H54 (cell line): ENCODE measurements around the gene EXOC3L2.

Source experiments
- DNase-seq: peaks from one replicate; pipeline ENCODE4 v3.0.0; 2011; ENCODE audit warnings: low spot score, mixed read lengths; ENCODE audit not compliant: insufficient read length
- FAIRE-seq: peaks from 3 replicates; lab custom pipeline; 2011; peaks lifted over from hg19 to GRCh38; lab: Jason Lieb, UNC
- POLR2A ChIP-seq: IDR thresholded peaks from 2 replicates; pipeline ENCODE4 v1.6.1; 2011; ENCODE audit warnings: low read depth, mild to moderate bottlenecking, low read length

The EXOC3L2 gene

DNA sequence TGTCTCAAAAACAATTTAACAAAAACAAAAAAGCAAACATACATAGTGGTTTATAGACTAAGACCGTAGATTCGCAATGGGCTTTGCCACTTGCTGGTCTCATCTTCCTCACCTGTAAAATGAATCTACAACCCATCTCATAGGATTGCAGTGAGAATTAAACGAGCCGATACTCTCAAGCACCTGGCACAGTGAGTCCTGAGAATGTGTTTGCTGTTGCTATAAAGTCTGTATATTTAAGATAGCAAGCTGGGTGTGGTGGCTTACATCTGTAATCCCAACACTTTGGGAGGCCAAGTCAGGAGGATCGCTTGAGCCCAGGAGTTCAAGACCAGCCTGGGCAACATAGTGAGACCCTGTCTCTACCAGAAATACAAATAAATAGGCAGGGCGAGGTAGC lies 22.5 kb downstream of the EXOC3L2 start:
- no peak for TF ChIP-seq POLR2A
- no peak for FAIRE-seq
- DNase-seq, result no peak

DNA sequence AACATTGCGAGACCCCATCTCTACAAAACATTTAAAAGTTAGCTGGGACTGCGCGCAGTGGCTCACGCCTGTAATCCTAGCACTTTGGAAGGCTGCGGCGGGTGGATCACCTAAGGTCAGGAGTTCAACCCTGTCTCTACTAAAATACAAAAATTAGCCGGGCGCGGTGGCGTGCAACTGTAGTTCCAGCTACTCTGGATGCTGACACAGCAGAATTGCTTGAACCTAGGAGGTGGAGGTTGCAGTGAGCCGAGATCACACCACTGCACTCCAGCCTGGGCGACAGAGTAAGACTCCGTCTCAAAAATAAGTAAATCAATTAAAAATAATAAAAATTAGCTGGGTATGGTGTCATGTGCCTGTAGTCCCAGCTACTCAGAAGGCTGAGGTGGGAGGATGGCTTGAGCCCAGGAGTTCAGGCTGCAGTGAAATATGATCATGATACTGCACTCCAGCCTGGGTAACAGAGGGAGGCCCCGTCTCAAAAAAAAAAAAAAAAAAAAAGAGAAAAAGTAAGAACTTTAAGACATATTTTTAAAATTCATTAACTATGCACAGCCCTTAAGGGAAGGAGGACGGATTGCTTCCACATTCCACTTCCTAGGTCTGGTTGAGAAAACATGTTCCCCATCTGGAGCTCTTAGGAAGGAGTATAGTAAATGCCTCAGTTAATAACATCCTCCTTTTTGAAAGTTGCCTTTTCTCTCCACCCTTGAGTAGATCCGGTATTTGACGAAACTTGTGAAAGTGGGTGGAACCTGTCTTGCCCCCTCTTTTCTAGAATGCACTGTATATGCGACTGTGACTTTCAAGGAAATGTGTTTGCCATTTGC lies 26.1 kb downstream of the EXOC3L2 start:
- DNase-seq (no peak), FAIRE-seq (no peak)
- TF ChIP-seq POLR2A, result no peak

DNA sequence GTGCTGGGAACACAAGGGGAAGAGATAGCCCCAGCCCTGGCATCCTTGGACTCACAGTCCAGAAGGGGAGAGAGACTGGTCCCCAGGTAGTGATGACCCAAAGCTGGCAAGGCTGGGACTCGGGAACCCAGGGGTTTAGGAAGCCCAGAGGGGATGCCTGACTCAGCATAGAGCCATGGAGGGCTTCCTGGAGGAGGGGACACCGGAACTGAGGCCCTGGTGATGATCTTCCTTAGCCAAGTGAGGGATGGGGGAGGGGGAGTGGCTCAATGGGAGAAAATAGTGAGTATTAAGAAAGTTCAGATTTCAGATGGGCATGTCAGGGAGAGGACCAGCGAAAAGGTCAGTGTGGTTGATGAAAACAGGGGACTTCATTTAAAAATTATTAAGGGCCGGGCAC lies 26.8 kb downstream of the EXOC3L2 start:
- no peak for TF ChIP-seq POLR2A
- DNase-seq, result no peak
- no peak for FAIRE-seq

- no peak for FAIRE-seq
- TF ChIP-seq POLR2A, result no peak
These were observed 27.3 kb downstream of the EXOC3L2 start for GRCh38 chr19:45217957-45218334.

GRCh38 chr19:45217193-45217956 lies 27.8 kb downstream of the EXOC3L2 start:
- FAIRE-seq, result no peak
- no peak for TF ChIP-seq POLR2A

More at GRCh38 chr19:45217957-45218334, 27.3 kb downstream of the EXOC3L2 start:
- no peak for DNase-seq

GRCh38 chr19:45216667-45217066 lies 28.5 kb downstream of the EXOC3L2 start:
- no peak for DNase-seq
- no peak for TF ChIP-seq POLR2A
- FAIRE-seq, result no peak

More at GRCh38 chr19:45217193-45217956, 27.8 kb downstream of the EXOC3L2 start:
- no peak for DNase-seq

GRCh38 chr19:45215391-45216191 lies 29.6 kb downstream of the EXOC3L2 start:
- no peak for DNase-seq
- TF ChIP-seq POLR2A, result no peak
- no peak for FAIRE-seq

- DNase-seq, result no peak
- FAIRE-seq, result no peak
- no peak for TF ChIP-seq POLR2A
These were observed 32.2 kb downstream of the EXOC3L2 start for GRCh38 chr19:45213031-45213430.

GRCh38 chr19:45211751-45212381 lies 33.3 kb downstream of the EXOC3L2 start:
- no peak for FAIRE-seq
- no peak for TF ChIP-seq POLR2A

GRCh38 chr19:45206328-45206727 lies 38.9 kb downstream of the EXOC3L2 start:
- DNase-seq, result no peak
- FAIRE-seq, result no peak
- no peak for TF ChIP-seq POLR2A

More at GRCh38 chr19:45211751-45212381, 33.3 kb downstream of the EXOC3L2 start:
- no peak for DNase-seq

- FAIRE-seq, result no peak
- no peak for DNase-seq
- no peak for TF ChIP-seq POLR2A
These were observed 39.4 kb downstream of the EXOC3L2 start for GRCh38 chr19:45205810-45206209.

GRCh38 chr19:45202637-45203036 lies 42.6 kb downstream of the EXOC3L2 start:
- FAIRE-seq, result no peak
- TF ChIP-seq POLR2A, result no peak

GRCh38 chr19:45200568-45200967 lies 44.6 kb downstream of the EXOC3L2 start:
- no peak for TF ChIP-seq POLR2A
- DNase-seq (no peak), FAIRE-seq (no peak)

More at GRCh38 chr19:45202637-45203036, 42.6 kb downstream of the EXOC3L2 start:
- no peak for DNase-seq
